Transverse colon (tissue), 4 donors: Measurements from ENCODE around the gene GATC. TPM values are rescaled to one million over a fixed set of nuclear protein-coding genes. Genes with fewer than 3 reads are reported as not detected.

Source experiments
- DNase-seq: peaks from one replicate; pipeline ENCODE4 v3.0.0-alpha.2; 2019
- H3K27ac ChIP-seq, 4 donors: fragments of 200-600 bp; sonication (generic); 2 replicates each; pipeline ENCODE4 v1.5.1; 2016 to 2018; ENCODE audit warnings: inconsistent platforms in 4 of 4
- H3K27me3 ChIP-seq: fragments of 200-600 bp; sonication (generic); 2 replicates; pipeline ENCODE4 v1.5.1; 2017; ENCODE audit warnings: inconsistent platforms
- H3K36me3 ChIP-seq, 4 donors: fragments of 200-600 bp; sonication (generic); 2 replicates each; pipeline ENCODE4 v1.5.1; 2017 to 2019; ENCODE audit warnings: inconsistent platforms in 4 of 4
- H3K4me1 ChIP-seq, 4 donors: fragments of 200-600 bp; sonication (generic); 2 replicates each; pipeline ENCODE4 v1.5.1; 2017 to 2020; ENCODE audit warnings: inconsistent platforms in 4 of 4
- H3K4me3 ChIP-seq, 4 donors: fragments of 200-600 bp; sonication (generic); 1 replicate in 1 of 4; 2 replicates in 3 of 4; pipeline versions ENCODE4 v1.5.1 to v1.6.1; 2017 to 2019; ENCODE audit warnings: inconsistent platforms in 4 of 4
- H3K9me3 ChIP-seq, 2 donors: fragments of 200-600 bp; sonication (generic); 2 replicates each; pipeline ENCODE4 v1.5.1; 2017 to 2019; ENCODE audit warnings: inconsistent platforms in 2 of 2
- CTCF ChIP-seq, 5 experiments: fragments of 200-600 bp in 3 of 5; fragments of 450-650 bp in 2 of 5; sonication (generic) in 3 of 5; IDR thresholded peaks; 1 replicate in 2 of 5; 2 replicates in 3 of 5; pipeline ENCODE4 v1.5.1; 2016 to 2017; ENCODE audit warnings: antibody characterized with exemption in 5 of 5, inconsistent platforms in 3 of 5, mild to moderate bottlenecking in 2 of 5, moderate library complexity in 1 of 5
- EP300 ChIP-seq: sonication (generic); formaldehyde crosslinking; IDR thresholded peaks from one replicate; pipeline ENCODE4 v1.6.1; 2017; ENCODE audit warnings: antibody characterized with exemption, low read depth
- POLR2A ChIP-seq: fragments of 450-650 bp; IDR thresholded peaks from one replicate; pipeline ENCODE4 v1.6.1; 2016; ENCODE audit warnings: antibody characterized with exemption, mild to moderate bottlenecking, moderate library complexity
- POLR2AphosphoS5 ChIP-seq, 3 donors: sonication (generic); formaldehyde crosslinking; IDR thresholded peaks; one replicate each; pipeline ENCODE4 v1.6.1; 2016; ENCODE audit warnings: antibody characterized with exemption in 3 of 3
- WGBS, 2 donors: methylation state at CpG; one replicate each; pipeline ENCODE4 v1.1.5; 2018; ENCODE audit warnings: low coverage in 1 of 2; 5-methylcytosine and 5-hydroxymethylcytosine counted together
- in situ Hi-C, 4 donors: fragments of 200-750 bp; cut with MboI; loops; one replicate each; pipeline versions ENCODE4 v1.15.0 to v1.15.1; 2017; ENCODE audit warnings: low sequenced_read_pairs in 3 of 4, low pct_ligation_motif_present in 1 of 4, low pct_unique_long_range_greater_than_20kb in 1 of 4
- intact Hi-C: fragments of 100-400 bp; cut with DNase I; formaldehyde crosslinking; loops from one replicate; pipeline ENCODE4 v1.15.1; 2023; ENCODE audit warnings: low total_unique reads
- total RNA-seq, 4 donors: library from RNA; depleted of rRNA; stranded (reverse); fragments of >200 nt; gene quantifications; one replicate each; pipeline ENCODE4 v1.1.0, GENCODE V29; 2016

Gene GATC
- total RNA-seq, 4 donors from 2014 or later, result 15.5 to 21.6 (median 19.2) TPM

- WGBS, 2 donors, result 65 to 81% methylated on average over 2 to 6 of the region's 6 CpGs
- no peak for DNase-seq
- TF ChIP-seq EP300 (no peak), POLR2AphosphoS5 (IDR thresholded peaks at IDR 0.05) (peak in 1 of 3 donors; percentile 8), CTCF (IDR thresholded peaks at IDR 0.05) (peak in 1 of 5 experiments; percentile 3)
- Histone ChIP-seq H3K9me3 (no peaks in the 10 kb centered on the region), H3K27ac (no peak overlapping the region), H3K4me1 (no peaks in the 10 kb centered on the region), H3K36me3 (peaks cover 0 to 35% (median 17%) of the 10 kb centered on the region in 4 donors), H3K27me3 (no peaks in the 10 kb centered on the region), H3K4me3 (no peak overlapping the region)
- intact Hi-C loops (no loop called here), in situ Hi-C loops (no loop called here)
Observed at GRCh38 chr12:120457133-120457532, 10.9 kb downstream of the GATC start.

GRCh38 chr12:120460157-120460556 lies 13.9 kb downstream of the GATC start:
- WGBS, 2 donors, result 95 to 100% methylated on average over 2 to 3 of the region's 3 CpGs
- no peak for DNase-seq
- Histone ChIP-seq H3K36me3 (peaks cover 0 to 65% (median 33%) of the 10 kb centered on the region in 4 donors), H3K27ac (no peak overlapping the region), H3K27me3 (no peaks in the 10 kb centered on the region), H3K9me3 (no peaks in the 10 kb centered on the region), H3K4me1 (no peaks in the 10 kb centered on the region), H3K4me3 (no peak overlapping the region)
- in situ Hi-C loops, result no loop called here
- intact Hi-C loops, result no loop called here
- TF ChIP-seq POLR2AphosphoS5 (IDR thresholded peaks at IDR 0.05) (no peak), POLR2A (no peak), EP300 (no peak), CTCF (IDR thresholded peaks at IDR 0.05) (no peak)

- intact Hi-C loops (no loop called here), in situ Hi-C loops (no loop called here)
- WGBS, 2 donors, result 79% methylated on average over 2 to 3 of the region's 3 CpGs
- DNase-seq, result no peak
- Histone ChIP-seq H3K27me3 (no peaks in the 10 kb centered on the region), H3K27ac (no peak overlapping the region), H3K4me1 (peaks cover 0 to 13% (median 3%) of the 10 kb centered on the region in 4 donors), H3K36me3 (peaks cover 0 to 71% (median 33%) of the 10 kb centered on the region in 4 donors), H3K9me3 (no peaks in the 10 kb centered on the region), H3K4me3 (no peak overlapping the region)
- TF ChIP-seq CTCF (IDR thresholded peaks at IDR 0.05) (no peak), POLR2AphosphoS5 (IDR thresholded peaks at IDR 0.05) (no peak), EP300 (no peak), POLR2A (no peak)
Observed at GRCh38 chr12:120462099-120462640, 15.9 kb downstream of the GATC start.

- H3K27ac ChIP-seq, result no peak overlapping the region
- no peaks in the 10 kb centered on the region for H3K27me3 ChIP-seq
- H3K36me3 ChIP-seq, result peaks cover 0 to 60% (median 29%) of the 10 kb centered on the region in 4 donors
- H3K4me3 ChIP-seq, result no peak overlapping the region
- intact Hi-C loops, result no loop called here
- in situ Hi-C loops, result no loop called here
- no peak for DNase-seq
- TF ChIP-seq EP300 (no peak), POLR2A (no peak), POLR2AphosphoS5 (IDR thresholded peaks at IDR 0.05) (no peak), CTCF (IDR thresholded peaks at IDR 0.05) (no peak)
- peaks cover 0 to 27% (median 10%) of the 10 kb centered on the region in 4 donors for H3K4me1 ChIP-seq
- no peaks in the 10 kb centered on the region for H3K9me3 ChIP-seq
- WGBS, 2 donors, result 90 to 100% methylated on average over 1 to 5 of the region's 5 CpGs
Observed at GRCh38 chr12:120463712-120464111, 17.5 kb downstream of the GATC start.
